ENCODE results near the gene KNDC1. TPM values are rescaled to one million over a fixed set of nuclear protein-coding genes. Genes with fewer than 3 reads are reported as not detected.
"Not testable (repeated sequence)": the region's sequence is repeated elsewhere in the genome, so short reads cannot be mapped to it uniquely, and the experiment has no call there.

KNDC1 gene
- total RNA-seq, 4 donors from 2014 or later: 2.1 to 9.3 (median 3.5) TPM

- H3K27me3 ChIP-seq: no peaks in the 10 kb centered on the region
- no peaks in the 10 kb centered on the region for H3K4me1 ChIP-seq
- TF ChIP-seq CTCF (IDR thresholded peaks at IDR 0.05): no peak
- TF ChIP-seq POLR2A (IDR thresholded peaks at IDR 0.05): no peak
- H3K9me3 ChIP-seq: no peaks in the 10 kb centered on the region
- no peak overlapping the region for H3K4me3 ChIP-seq (replicated peaks in 1 of 3)
- no peaks in the 10 kb centered on the region for H3K36me3 ChIP-seq
- no peak overlapping the region for H3K27ac ChIP-seq
- intact Hi-C loops (cut with DNase I): no loop called here
- no peak for DNase-seq
- 81 to 83% methylated on average over 26 of the region's 26 CpGs for WGBS, 2 donors
These were observed 56.8 kb downstream of the KNDC1 start for GRCh38 chr10:133216776-133217175.

GRCh38 chr10:133217800-133218589 lies 58.0 kb downstream of the KNDC1 start:
- no peaks in the 10 kb centered on the region for H3K9me3 ChIP-seq
- H3K4me3 ChIP-seq (replicated peaks in 1 of 3): no peak overlapping the region

GRCh38 chr10:133218891-133219290 lies 58.9 kb downstream of the KNDC1 start:
- 64 to 65% methylated on average over 10 to 17 of the region's 20 CpGs for WGBS, 2 donors

More at GRCh38 chr10:133217800-133218589, 58.0 kb downstream of the KNDC1 start:
- TF ChIP-seq CTCF (IDR thresholded peaks at IDR 0.05) (no peak), POLR2A (IDR thresholded peaks at IDR 0.05) (no peak)
- no peak for DNase-seq
- intact Hi-C loops (cut with DNase I): no loop called here
- Histone ChIP-seq H3K27ac (no peak overlapping the region), H3K36me3 (no peaks in the 10 kb centered on the region), H3K27me3 (no peaks in the 10 kb centered on the region), H3K4me1 (no peaks in the 10 kb centered on the region)
- WGBS, 2 donors: 93 to 94% methylated on average over 16 to 25 of the region's 25 CpGs

GRCh38 chr10:133219782-133220181 lies 59.8 kb downstream of the KNDC1 start:
- Histone ChIP-seq H3K4me3 (replicated peaks in 1 of 3) (no peak overlapping the region), H3K27me3 (no peaks in the 10 kb centered on the region), H3K4me1 (no peaks in the 10 kb centered on the region), H3K9me3 (no peaks in the 10 kb centered on the region), H3K27ac (no peak overlapping the region), H3K36me3 (no peaks in the 10 kb centered on the region)
- no peak for TF ChIP-seq POLR2A (IDR thresholded peaks at IDR 0.05)
- TF ChIP-seq CTCF (IDR thresholded peaks at IDR 0.05): no peak
- intact Hi-C loops (cut with DNase I): no loop called here
- WGBS, 2 donors: 16% methylated on average over 7 of the region's 28 CpGs; no CpG with 5 or more reads in 1 of the 2 donors
- DNase-seq: no peak

More at GRCh38 chr10:133218891-133219290, 58.9 kb downstream of the KNDC1 start:
- no peaks in the 10 kb centered on the region for H3K4me1 ChIP-seq
- DNase-seq: no peak
- no peaks in the 10 kb centered on the region for H3K27me3 ChIP-seq
- no peaks in the 10 kb centered on the region for H3K36me3 ChIP-seq
- intact Hi-C loops (cut with DNase I): no loop called here
- no peak for TF ChIP-seq CTCF (IDR thresholded peaks at IDR 0.05)
- no peak for TF ChIP-seq POLR2A (IDR thresholded peaks at IDR 0.05)
- no peaks in the 10 kb centered on the region for H3K9me3 ChIP-seq
- H3K27ac ChIP-seq: no peak overlapping the region
- no peak overlapping the region for H3K4me3 ChIP-seq (replicated peaks in 1 of 3)

- Histone ChIP-seq H3K27me3 (no peaks in the 10 kb centered on the region), H3K4me1 (peaks cover 4 to 8% of the 10 kb centered on the region in 2 donors), H3K9me3 (no peaks in the 10 kb centered on the region), H3K4me3 (replicated peaks in 1 of 3) (no peak overlapping the region), H3K36me3 (no peaks in the 10 kb centered on the region), H3K27ac (no peak overlapping the region)
- no peak for DNase-seq
- 85 to 92% methylated on average over 11 of the region's 11 CpGs for WGBS, 2 donors
- no peak for TF ChIP-seq POLR2A (IDR thresholded peaks at IDR 0.05)
- no peak for TF ChIP-seq CTCF (IDR thresholded peaks at IDR 0.05)
- intact Hi-C loops (cut with DNase I): no loop called here
These were observed 61.3 kb downstream of the KNDC1 start for GRCh38 chr10:133221331-133221730.

GRCh38 chr10:133221756-133222155 lies 61.7 kb downstream of the KNDC1 start:
- H3K9me3 ChIP-seq; intact Hi-C loops (cut with DNase I); H3K27ac ChIP-seq; H3K4me3 ChIP-seq (replicated peaks in 1 of 3); H3K36me3 ChIP-seq; DNase-seq; H3K4me1 ChIP-seq; H3K27me3 ChIP-seq: not testable (repeated sequence)
- 86% methylated on average over 9 to 16 of the region's 22 CpGs for WGBS, 2 donors
